Prostate gland (tissue), 2 donors: ENCODE measurements around the gene TRPV5.

Source experiments
- POLR2A ChIP-seq: fragments of 450-650 bp; IDR thresholded peaks from one replicate; pipeline ENCODE4 v1.6.1; 2016; ENCODE audit warnings: antibody characterized with exemption, mild to moderate bottlenecking
- POLR2AphosphoS5 ChIP-seq: sonication (generic); formaldehyde crosslinking; IDR thresholded peaks from one replicate; pipeline ENCODE4 v1.6.1; 2017; ENCODE audit warnings: antibody characterized with exemption
- TF ChIP-seq, protein P1 (sequence below), 4 experiments: fragments of 200-600 bp in 2 of 4; fragments of 450-650 bp in 2 of 4; sonication (generic) in 2 of 4; IDR thresholded peaks; 1 replicate in 3 of 4; 2 replicates in 1 of 4; pipeline ENCODE4 v1.5.1; 2016 to 2019; ENCODE audit warnings: antibody characterized with exemption in 4 of 4, mild to moderate bottlenecking in 2 of 4, moderate library complexity in 2 of 4

DNA sequence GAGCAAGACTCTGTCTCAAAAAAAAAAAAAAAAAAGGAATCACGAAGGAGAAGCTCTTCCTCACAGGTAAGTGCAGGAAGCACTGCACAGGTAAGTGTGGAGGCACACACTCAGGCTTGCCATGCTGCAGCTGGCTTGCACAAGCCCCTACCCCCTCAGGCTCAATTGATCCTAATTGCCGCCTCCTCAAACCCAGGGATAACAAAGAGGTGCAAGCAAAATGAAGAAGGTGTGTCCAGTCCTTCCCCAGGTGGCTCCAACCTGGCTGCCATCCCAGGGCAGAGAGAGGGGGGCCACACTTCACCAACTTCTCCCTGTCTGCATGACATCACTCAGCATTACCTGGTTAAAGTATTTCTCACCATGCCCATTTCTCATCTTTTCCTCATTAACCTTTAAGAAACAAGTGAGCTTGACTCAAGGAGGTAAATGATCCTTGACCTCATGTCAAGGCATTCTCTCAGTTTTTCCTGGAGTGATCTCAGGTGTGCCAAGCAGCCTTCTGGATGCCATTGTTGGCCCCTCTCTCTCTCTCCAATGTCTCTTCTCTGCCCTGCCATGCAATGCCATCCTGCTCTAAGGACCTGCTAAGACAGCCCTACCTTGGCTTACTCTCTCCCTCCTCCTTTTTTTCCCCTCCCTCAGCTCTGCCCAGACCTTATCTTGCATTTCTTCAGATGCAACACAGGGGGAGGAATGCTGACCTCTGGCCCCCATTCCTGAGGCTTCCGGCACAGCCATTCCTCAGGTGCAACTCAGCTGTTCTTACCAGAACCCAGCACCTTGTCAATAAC is 35.0 kb downstream of the TRPV5 start:
- TF ChIP-seq, protein P1, sequence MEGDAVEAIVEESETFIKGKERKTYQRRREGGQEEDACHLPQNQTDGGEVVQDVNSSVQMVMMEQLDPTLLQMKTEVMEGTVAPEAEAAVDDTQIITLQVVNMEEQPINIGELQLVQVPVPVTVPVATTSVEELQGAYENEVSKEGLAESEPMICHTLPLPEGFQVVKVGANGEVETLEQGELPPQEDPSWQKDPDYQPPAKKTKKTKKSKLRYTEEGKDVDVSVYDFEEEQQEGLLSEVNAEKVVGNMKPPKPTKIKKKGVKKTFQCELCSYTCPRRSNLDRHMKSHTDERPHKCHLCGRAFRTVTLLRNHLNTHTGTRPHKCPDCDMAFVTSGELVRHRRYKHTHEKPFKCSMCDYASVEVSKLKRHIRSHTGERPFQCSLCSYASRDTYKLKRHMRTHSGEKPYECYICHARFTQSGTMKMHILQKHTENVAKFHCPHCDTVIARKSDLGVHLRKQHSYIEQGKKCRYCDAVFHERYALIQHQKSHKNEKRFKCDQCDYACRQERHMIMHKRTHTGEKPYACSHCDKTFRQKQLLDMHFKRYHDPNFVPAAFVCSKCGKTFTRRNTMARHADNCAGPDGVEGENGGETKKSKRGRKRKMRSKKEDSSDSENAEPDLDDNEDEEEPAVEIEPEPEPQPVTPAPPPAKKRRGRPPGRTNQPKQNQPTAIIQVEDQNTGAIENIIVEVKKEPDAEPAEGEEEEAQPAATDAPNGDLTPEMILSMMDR (IDR thresholded peaks at IDR 0.05): no peak
- TF ChIP-seq POLR2A: no peak
- no peak for TF ChIP-seq POLR2AphosphoS5
